GM12864 (cell line): Measurements from ENCODE around the gene SAMD11.
A peak's percentile ranks its signal among the peaks of the same experiment; 100 is the strongest.

Source experiments
- DNase-seq: peaks from one replicate; pipeline ENCODE4 v3.0.0-alpha.2; 2011; ENCODE audit warnings: low read depth
- H3K4me3 ChIP-seq: 2 replicates; pipeline ENCODE4 v1.5.1; 2011; ENCODE audit warnings: mild to moderate bottlenecking, low read depth, low read length, control low read depth
- CTCF ChIP-seq: IDR thresholded peaks from 2 replicates; pipeline ENCODE4 v1.5.1; 2011; ENCODE audit warnings: low read depth, mild to moderate bottlenecking, moderate library complexity, low read length, control low read depth, inconsistent platforms; ENCODE audit errors: missing control alignments

The SAMD11 gene

GRCh38 chr1:903721-904271 is 19.9 kb upstream of the SAMD11 start:
- no peak for DNase-seq
- no peak overlapping the region for H3K4me3 ChIP-seq
- no peak for TF ChIP-seq CTCF

- H3K4me3 ChIP-seq = peak overlapping the region; percentile 21; the same call in 1 of the 2 replicates
- peak; percentile 69 for TF ChIP-seq CTCF
- no peak for DNase-seq
Observed at GRCh38 chr1:904310-904950, 19.3 kb upstream of the SAMD11 start.

- H3K4me3 ChIP-seq = peak overlapping the region; percentile 45
- DNase-seq = no peak
- TF ChIP-seq CTCF = no peak
Observed at GRCh38 chr1:905071-905749, 18.5 kb upstream of the SAMD11 start.

GRCh38 chr1:905811-906599 is 17.7 kb upstream of the SAMD11 start:
- H3K4me3 ChIP-seq = no peak overlapping the region
- no peak for DNase-seq
- TF ChIP-seq CTCF = no peak

GRCh38 chr1:906600-907420 is 16.9 kb upstream of the SAMD11 start:
- no peak overlapping the region for H3K4me3 ChIP-seq
- DNase-seq = no peak
- TF ChIP-seq CTCF = no peak

GRCh38 chr1:907611-908451 is 15.9 kb upstream of the SAMD11 start:
- no peak overlapping the region for H3K4me3 ChIP-seq
- no peak for DNase-seq
- no peak for TF ChIP-seq CTCF
